Measurements from ENCODE around the gene ATXN3L. TPM values are rescaled to one million over a fixed set of nuclear protein-coding genes. Genes with fewer than 3 reads are reported as not detected.

ATXN3L gene
- total RNA-seq (2022; extraction: Qiagen RNA extraction; ENCODE audit: low read depth), result not detected in 5 replicates

GRCh38 chrX:13319953-13320352, at the start of gene ATXN3L:
TSS of gene ATXN3L (minus strand) at chrX:13320053. CDS start at chrX:13319934, 119 bp downstream.

Other genes with a start within 250 kb of the ATXN3L start
- 0.05 to 0.06 TPM in 2 of 5 replicates, not detected in the others for gene EGFL6, start 249.5 kb upstream of the ATXN3L start, total RNA-seq (2022; extraction: Qiagen RNA extraction; ENCODE audit: low read depth)

All from A549 treated with GW870086 at 1 μM for 4 hours (cell line).